Stimulated activated CD4-positive, alpha-beta T cell treated with anti-CD3 and anti-CD28 coated beads, TNF-alpha, amount 100 ng/mL, for 4 hours (primary cell): ENCODE data around the gene CPVL.

Source experiments
- DNase-seq, 3 experiments: peaks; one replicate each; pipeline ENCODE4 v3.0.0-alpha.2; 2020; ENCODE audit warnings: low read depth in 3 of 3

The CPVL gene

GRCh38 chr7:29043576-29043975, 102.8 kb downstream of the CPVL start:
- DNase-seq: no peak

- no peak for DNase-seq
These were observed 103.5 kb downstream of the CPVL start for GRCh38 chr7:29042824-29043231.

GRCh38 chr7:29041991-29042390, 104.3 kb downstream of the CPVL start:
- DNase-seq: no peak

- DNase-seq: no peak
These were observed 105.8 kb downstream of the CPVL start for GRCh38 chr7:29040579-29040925.

GRCh38 chr7:29039821-29040578, 106.3 kb downstream of the CPVL start:
- DNase-seq: no peak

- DNase-seq: no peak
These were observed 107.9 kb downstream of the CPVL start for GRCh38 chr7:29038463-29038862.

GRCh38 chr7:29035044-29035740, 111.1 kb downstream of the CPVL start:
- DNase-seq: no peak

GRCh38 chr7:29033584-29033983, 112.8 kb downstream of the CPVL start:
- DNase-seq: no peak

- no peak for DNase-seq
These were observed 114.2 kb downstream of the CPVL start for GRCh38 chr7:29032146-29032545.

- DNase-seq: no peak
These were observed 115.5 kb downstream of the CPVL start for GRCh38 chr7:29030781-29031275.

GRCh38 chr7:29022291-29022988, 123.9 kb downstream of the CPVL start:
- no peak for DNase-seq

GRCh38 chr7:29019896-29020295, 126.4 kb downstream of the CPVL start:
- no peak for DNase-seq

- DNase-seq: no peak
These were observed 127.0 kb downstream of the CPVL start for GRCh38 chr7:29019387-29019786.

- no peak for DNase-seq
These were observed 128.6 kb downstream of the CPVL start for GRCh38 chr7:29017713-29018112.

GRCh38 chr7:29014725-29015124, 131.6 kb downstream of the CPVL start:
- no peak for DNase-seq

GRCh38 chr7:29013931-29014330, 132.4 kb downstream of the CPVL start:
- no peak for DNase-seq

GRCh38 chr7:29013082-29013695, 133.1 kb downstream of the CPVL start:
- DNase-seq: no peak

- DNase-seq: no peak
These were observed 136.4 kb downstream of the CPVL start for GRCh38 chr7:29009947-29010346.

- DNase-seq: no peak
These were observed 137.7 kb downstream of the CPVL start for GRCh38 chr7:29008590-29008989.

- DNase-seq: no peak
These were observed 139.2 kb downstream of the CPVL start for GRCh38 chr7:29007127-29007526.

- DNase-seq: no peak
These were observed 140.5 kb downstream of the CPVL start for GRCh38 chr7:29005829-29006228.

GRCh38 chr7:29005406-29005805, 140.9 kb downstream of the CPVL start:
- DNase-seq: no peak
